Peyer's patch (tissue), 4 donors: ENCODE results near the gene ROBO1. TPM values are rescaled to one million over a fixed set of nuclear protein-coding genes. Genes with fewer than 3 reads are reported as not detected.

Source experiments
- DNase-seq, 3 donors: peaks; one replicate each; pipeline ENCODE4 v3.0.0-alpha.2; 2017 to 2019
- H3K27ac ChIP-seq, 4 donors: fragments of 200-600 bp; sonication (generic); one replicate each; pipeline ENCODE4 v1.5.1; 2016 to 2019
- H3K27me3 ChIP-seq, 2 donors: fragments of 200-600 bp; sonication (generic); one replicate each; pipeline ENCODE4 v1.5.1; 2019
- H3K36me3 ChIP-seq, 3 donors: fragments of 200-600 bp; sonication (generic); one replicate each; pipeline ENCODE4 v1.5.1; 2016 to 2019
- H3K4me1 ChIP-seq, 4 donors: fragments of 200-600 bp; sonication (generic); one replicate each; pipeline ENCODE4 v1.5.1; 2016 to 2019
- H3K4me3 ChIP-seq, 4 donors: fragments of 200-600 bp; sonication (generic); 1 replicate in 3 of 4; 2 replicates in 1 of 4; pipeline ENCODE4 v1.5.1; 2016 to 2019; ENCODE audit warnings: mild to moderate bottlenecking in 1 of 4
- H3K9me3 ChIP-seq, 4 donors: fragments of 200-600 bp; sonication (generic); one replicate each; pipeline ENCODE4 v1.5.1; 2016 to 2019; ENCODE audit warnings: mild to moderate bottlenecking in 1 of 4
- CTCF ChIP-seq, 6 experiments: fragments of 450-650 bp in 4 of 6; fragments of 200-600 bp in 2 of 6; sonication (generic) in 1 of 6; IDR thresholded peaks; one replicate each; pipeline ENCODE4 v1.5.1; 2017 to 2019; ENCODE audit warnings: antibody characterized with exemption in 6 of 6, mild to moderate bottlenecking in 3 of 6, moderate library complexity in 1 of 6
- POLR2A ChIP-seq, 2 donors: fragments of 450-650 bp; IDR thresholded peaks; one replicate each; pipeline ENCODE4 v1.5.1; 2017; ENCODE audit warnings: antibody characterized with exemption in 2 of 2, mild to moderate bottlenecking in 2 of 2, moderate library complexity in 2 of 2
- total RNA-seq, 4 donors: library from RNA; depleted of rRNA; stranded (reverse); fragments of >200 nt; gene quantifications; one replicate each; pipeline ENCODE4 v1.1.0, GENCODE V29; 2016

The ROBO1 gene
- total RNA-seq, 4 donors from 2014 or later = 9.5 to 41.3 (median 24.2) TPM

GRCh38 chr3:78604341-78604740, 1163.5 kb downstream of the ROBO1 start:
- Histone ChIP-seq H3K4me1 (no peaks in the 10 kb centered on the region), H3K9me3 (no peaks in the 10 kb centered on the region), H3K27me3 (no peaks in the 10 kb centered on the region), H3K27ac (no peak overlapping the region), H3K4me3 (no peak overlapping the region), H3K36me3 (no peaks in the 10 kb centered on the region)
- DNase-seq = no peak
- no peak for TF ChIP-seq POLR2A (IDR thresholded peaks at IDR 0.05)
- no peak for TF ChIP-seq CTCF (IDR thresholded peaks at IDR 0.05)

GRCh38 chr3:78601249-78601648, 1166.5 kb downstream of the ROBO1 start:
- no peaks in the 10 kb centered on the region for H3K27me3 ChIP-seq

GRCh38 chr3:78589778-78590177, 1178.0 kb downstream of the ROBO1 start:
- no peak for DNase-seq
- Histone ChIP-seq H3K27ac (no peak overlapping the region), H3K36me3 (no peaks in the 10 kb centered on the region), H3K27me3 (no peaks in the 10 kb centered on the region), H3K4me3 (no peak overlapping the region), H3K9me3 (no peaks in the 10 kb centered on the region), H3K4me1 (no peaks in the 10 kb centered on the region)
- TF ChIP-seq CTCF (IDR thresholded peaks at IDR 0.05) (no peak), POLR2A (IDR thresholded peaks at IDR 0.05) (no peak)

More at GRCh38 chr3:78601249-78601648, 1166.5 kb downstream of the ROBO1 start:
- H3K4me3 ChIP-seq = no peak overlapping the region
- H3K27ac ChIP-seq = no peak overlapping the region
- H3K36me3 ChIP-seq = no peaks in the 10 kb centered on the region
- H3K9me3 ChIP-seq = no peaks in the 10 kb centered on the region
- TF ChIP-seq CTCF (IDR thresholded peaks at IDR 0.05) (no peak), POLR2A (IDR thresholded peaks at IDR 0.05) (no peak)
- no peak for DNase-seq
- no peaks in the 10 kb centered on the region for H3K4me1 ChIP-seq

- no peaks in the 10 kb centered on the region for H3K36me3 ChIP-seq
- H3K9me3 ChIP-seq = no peaks in the 10 kb centered on the region
- DNase-seq = no peak
- H3K27me3 ChIP-seq = no peaks in the 10 kb centered on the region
- no peak overlapping the region for H3K4me3 ChIP-seq
- no peaks in the 10 kb centered on the region for H3K4me1 ChIP-seq
- no peak for TF ChIP-seq CTCF (IDR thresholded peaks at IDR 0.05)
- no peak for TF ChIP-seq POLR2A (IDR thresholded peaks at IDR 0.05)
- no peak overlapping the region for H3K27ac ChIP-seq
Measured at GRCh38 chr3:78588906-78589621, 1178.7 kb downstream of the ROBO1 start.

- TF ChIP-seq POLR2A (IDR thresholded peaks at IDR 0.05) (no peak), CTCF (IDR thresholded peaks at IDR 0.05) (no peak)
- H3K9me3 ChIP-seq = no peaks in the 10 kb centered on the region
- H3K4me1 ChIP-seq = no peaks in the 10 kb centered on the region
- no peak for DNase-seq
- H3K36me3 ChIP-seq = no peaks in the 10 kb centered on the region
- no peak overlapping the region for H3K27ac ChIP-seq
- no peaks in the 10 kb centered on the region for H3K27me3 ChIP-seq
- no peak overlapping the region for H3K4me3 ChIP-seq
Measured at GRCh38 chr3:78580681-78581080, 1187.1 kb downstream of the ROBO1 start.
